HG03045 (cell line): ENCODE results near the gene ZMAT5.
A peak's percentile ranks its signal among the peaks of the same experiment; 100 is the strongest.

Experiments
- ATAC-seq: cut with Tn5 transposase; IDR thresholded peaks from one replicate; pipeline ENCODE4 v1.9.1; 2021; ENCODE audit warnings: mild to moderate bottlenecking, moderate library complexity; ENCODE audit not compliant: unreplicated experiment

The ZMAT5 gene

GRCh38 chr22:29787371-29787980, 20.7 kb upstream of the ZMAT5 start:
- ATAC-seq, result no peak

GRCh38 chr22:29786031-29786430, 19.2 kb upstream of the ZMAT5 start:
- no peak for ATAC-seq

- ATAC-seq, result no peak
These were observed 17.9 kb upstream of the ZMAT5 start for GRCh38 chr22:29784451-29785361.

- no peak for ATAC-seq
These were observed 15.4 kb upstream of the ZMAT5 start for GRCh38 chr22:29782061-29782845.

GRCh38 chr22:29780748-29781676, 14.2 kb upstream of the ZMAT5 start:
- ATAC-seq, result no peak

GRCh38 chr22:29780220-29780619, 13.4 kb upstream of the ZMAT5 start:
- ATAC-seq, result no peak

GRCh38 chr22:29773233-29773632, 6.4 kb upstream of the ZMAT5 start:
- no peak for ATAC-seq

- no peak for ATAC-seq
These were observed 5.4 kb upstream of the ZMAT5 start for GRCh38 chr22:29772170-29772641.

GRCh38 chr22:29769723-29770321, 3.0 kb upstream of the ZMAT5 start:
- no peak for ATAC-seq

- no peak for ATAC-seq
These were observed 1.4 kb upstream of the ZMAT5 start for GRCh38 chr22:29768052-29768693.

- peak; percentile 69 for ATAC-seq
These were observed 604 bp upstream of the ZMAT5 start, which contains the start of gene UQCR10 for GRCh38 chr22:29767171-29768051. TSS of gene UQCR10 (plus strand) at chr22:29767369. CDS start at chr22:29767399, 30 bp downstream.

- peak; percentile 15 for ATAC-seq
These were observed 739 bp downstream of the ZMAT5 start for GRCh38 chr22:29765905-29766631.

GRCh38 chr22:29762263-29762662, 4.5 kb downstream of the ZMAT5 start:
- no peak for ATAC-seq

GRCh38 chr22:29758959-29759358, 7.8 kb downstream of the ZMAT5 start:
- no peak for ATAC-seq

- ATAC-seq, result no peak
These were observed 8.7 kb downstream of the ZMAT5 start for GRCh38 chr22:29758068-29758622.

GRCh38 chr22:29757096-29757495, 9.7 kb downstream of the ZMAT5 start:
- no peak for ATAC-seq

- ATAC-seq, result no peak
These were observed 10.5 kb downstream of the ZMAT5 start for GRCh38 chr22:29756341-29756740.
